Erythroblast (primary cell): ENCODE measurements around the gene CCER1.

Experiments used
- GATA1 ChIP-seq: IDR thresholded peaks from 2 replicates; pipeline ENCODE4 v1.6.1; 2011; ENCODE audit warnings: low read depth, mild to moderate bottlenecking, control low read depth, low read length, moderate library complexity
- POLR2A ChIP-seq: IDR thresholded peaks from 2 replicates; pipeline ENCODE4 v1.6.1; 2011; ENCODE audit warnings: mild to moderate bottlenecking, low read length

GRCh38 chr12:90987520-90987919, 32.5 kb upstream of the CCER1 start:
- TF ChIP-seq POLR2A = no peak
- no peak for TF ChIP-seq GATA1
